Spleen (tissue), 11 donors: ENCODE data around the gene BOK. TPM values are rescaled to one million over a fixed set of nuclear protein-coding genes. Genes with fewer than 3 reads are reported as not detected.

Experiments
- DNase-seq: peaks from one replicate; pipeline ENCODE4 v3.0.0-alpha.2; 2020
- H3K27ac ChIP-seq, 8 donors: fragments of 200-600 bp; sonication (generic) in 7 of 8; 1 replicate in 4 of 8; 2 replicates in 4 of 8; pipeline versions ENCODE4 v1.5.0 to v1.8.0; 2016 to 2021; ENCODE audit warnings: inconsistent platforms in 4 of 8, mild to moderate bottlenecking in 4 of 8, moderate library complexity in 1 of 8
- H3K27me3 ChIP-seq, 7 donors: fragments of 200-600 bp; sonication (generic) in 6 of 7; replicated peaks in 1 of 7; 1 replicate in 4 of 7; 2 replicates in 3 of 7; pipeline versions ENCODE4 v1.5.0 to v1.8.0; 2016 to 2021; ENCODE audit warnings: inconsistent platforms in 3 of 7, mild to moderate bottlenecking in 1 of 7
- H3K36me3 ChIP-seq, 6 donors: fragments of 200-600 bp; sonication (generic) in 5 of 6; 1 replicate in 4 of 6; 2 replicates in 2 of 6; pipeline versions ENCODE4 v1.5.0 to v1.8.0; 2016 to 2021; ENCODE audit warnings: inconsistent platforms in 2 of 6
- H3K4me1 ChIP-seq, 6 donors: fragments of 200-600 bp; sonication (generic) in 5 of 6; 1 replicate in 3 of 6; 2 replicates in 3 of 6; pipeline versions ENCODE4 v1.5.0 to v1.8.0; 2016 to 2021; ENCODE audit warnings: inconsistent platforms in 3 of 6
- H3K4me3 ChIP-seq, 8 donors: fragments of 200-600 bp; sonication (generic) in 7 of 8; 1 replicate in 4 of 8; 2 replicates in 4 of 8; pipeline versions ENCODE4 v1.5.0 to v1.8.0; 2016 to 2021; ENCODE audit warnings: inconsistent platforms in 4 of 8, mild to moderate bottlenecking in 4 of 8, moderate library complexity in 2 of 8
- H3K9me3 ChIP-seq, 8 donors: fragments of 200-600 bp; sonication (generic) in 7 of 8; 1 replicate in 4 of 8; 2 replicates in 4 of 8; pipeline versions ENCODE4 v1.5.0 to v1.8.0; 2016 to 2021; ENCODE audit warnings: inconsistent platforms in 4 of 8
- CTCF ChIP-seq, 11 experiments: fragments of 200-600 bp in 7 of 11; fragments of 450-650 bp in 4 of 11; sonication (generic) in 4 of 11; IDR thresholded peaks in 8 of 11; conservative IDR thresholded peaks in 3 of 11; 1 replicate in 7 of 11; 2 replicates in 4 of 11; pipeline versions ENCODE4 v1.4.0 to v1.8.0; 2016 to 2021; ENCODE audit warnings: antibody characterized with exemption in 11 of 11, inconsistent platforms in 4 of 11, mild to moderate bottlenecking in 1 of 11
- POLR2A ChIP-seq, 3 donors: fragments of 450-650 bp; IDR thresholded peaks; one replicate each; pipeline ENCODE4 v1.5.1; 2017; ENCODE audit warnings: antibody characterized with exemption in 3 of 3, mild to moderate bottlenecking in 1 of 3
- POLR2AphosphoS5 ChIP-seq, 3 donors: sonication (generic); formaldehyde crosslinking; IDR thresholded peaks; one replicate each; pipeline ENCODE4 v1.5.1; 2017; ENCODE audit warnings: antibody characterized with exemption in 3 of 3
- WGBS, 5 donors: extraction: QIAGEN DNeasy Blood & Tissue Kit in 3 of 5; methylation state at CpG; one replicate each; pipeline versions ENCODE4 v1.1.5 to v1.1.7; 2013 to 2018; 5-methylcytosine and 5-hydroxymethylcytosine counted together
- intact Hi-C: fragments of 100-400 bp; cut with DNase I; formaldehyde crosslinking; loops from one replicate; pipeline ENCODE4 v1.15.0; 2023; ENCODE audit warnings: low total_unique reads
- polyA plus RNA-seq, 3 donors: library from polyadenylated mRNA; stranded (reverse); fragments of 200-250 nt; gene quantifications; one replicate each; pipeline ENCODE4 v1.2.1, GENCODE V29; 2013
- total RNA-seq, 7 donors: library from RNA; depleted of rRNA in 3 of 7; stranded (reverse); fragments of >200 nt in 3 of 7; fragmentation: NEBNext Ultra II Directional in 4 of 7; extraction: Animal tissue kit (Norgen Biotek cat#: 25700) in 4 of 7; gene quantifications; one replicate each; pipeline versions ENCODE4 v1.1.0 to v1.2.1, GENCODE V29; 2016 to 2021
- donor health status: healthy with polysubstance abuse.
- donor health status: DM: no; HTN: no; CAD: no; lungs with moderate emphysema.
- donor health status: DM: no; HTN: no; CAD: no.
- donor health status: Bipolar disorder and iron deficiency.
- donor health status: healthy.
- donor health status: DM: no; HTN: no; CAD: no.
- donor health status: DM: yes; HTN: yes; CAD: no.

The BOK gene
- total and polyA plus RNA-seq, 10 donors, result 3.0 to 19.4 (median 7.5) TPM

GRCh38 chr2:241514553-241514952, 44.0 kb upstream of the BOK start:
- WGBS, 5 donors, result 81 to 88% (median 85%) methylated on average over 5 of the region's 5 CpGs
- TF ChIP-seq POLR2A (IDR thresholded peaks at IDR 0.05), result no peak
- no peak for TF ChIP-seq POLR2AphosphoS5 (IDR thresholded peaks at IDR 0.05)
- no peak for TF ChIP-seq CTCF (IDR thresholded peaks at IDR 0.05 in 8 of 11, conservative IDR thresholded peaks at IDR 0.05 in 3 of 11)
- H3K9me3 ChIP-seq, result no peaks in the 10 kb centered on the region
- peaks cover 2 to 13% (median 4%) of the 10 kb centered on the region in 6 donors for H3K4me1 ChIP-seq
- H3K27ac ChIP-seq, result no peak overlapping the region
- no peak overlapping the region for H3K4me3 ChIP-seq
- no peaks in the 10 kb centered on the region for H3K36me3 ChIP-seq
- intact Hi-C loops, result no loop called here
- DNase-seq, result no peak
- H3K27me3 ChIP-seq, result peaks cover 0 to 6% (median 0%) of the 10 kb centered on the region in 7 donors

- H3K27me3 ChIP-seq, result peaks cover 0 to 12% (median 0%) of the 10 kb centered on the region in 7 donors
- H3K27ac ChIP-seq, result peak overlapping the region in 2 of 8 donors; percentile 4 to 11
- H3K36me3 ChIP-seq, result no peaks in the 10 kb centered on the region
- 64 to 77% (median 75%) methylated on average over 10 of the region's 10 CpGs for WGBS, 5 donors
- H3K9me3 ChIP-seq, result no peaks in the 10 kb centered on the region
- H3K4me1 ChIP-seq, result peaks cover 0 to 9% (median 0%) of the 10 kb centered on the region in 6 donors
- no peak overlapping the region for H3K4me3 ChIP-seq
- intact Hi-C loops, result no loop called here
- no peak for DNase-seq
- TF ChIP-seq POLR2A (IDR thresholded peaks at IDR 0.05), result no peak
- no peak for TF ChIP-seq POLR2AphosphoS5 (IDR thresholded peaks at IDR 0.05)
- no peak for TF ChIP-seq CTCF (IDR thresholded peaks at IDR 0.05 in 8 of 11, conservative IDR thresholded peaks at IDR 0.05 in 3 of 11)
Measured at GRCh38 chr2:241514986-241515737, 43.4 kb upstream of the BOK start.

- WGBS, 5 donors, result 96 to 100% (median 97%) methylated on average over 3 of the region's 3 CpGs
- Histone ChIP-seq H3K27me3 (peaks cover 0 to 21% (median 0%) of the 10 kb centered on the region in 7 donors), H3K27ac (no peak overlapping the region), H3K36me3 (no peaks in the 10 kb centered on the region), H3K9me3 (no peaks in the 10 kb centered on the region), H3K4me1 (peaks cover 0 to 9% (median 0%) of the 10 kb centered on the region in 6 donors), H3K4me3 (no peak overlapping the region)
- intact Hi-C loops, result no loop called here
- TF ChIP-seq CTCF (IDR thresholded peaks at IDR 0.05 in 8 of 11, conservative IDR thresholded peaks at IDR 0.05 in 3 of 11) (no peak), POLR2A (IDR thresholded peaks at IDR 0.05) (no peak), POLR2AphosphoS5 (IDR thresholded peaks at IDR 0.05) (no peak)
- DNase-seq, result no peak
Measured at GRCh38 chr2:241516520-241516965, 42.0 kb upstream of the BOK start.

GRCh38 chr2:241517297-241517696, 41.2 kb upstream of the BOK start:
- Histone ChIP-seq H3K27me3 (peaks cover 0 to 29% (median 0%) of the 10 kb centered on the region in 7 donors), H3K9me3 (no peaks in the 10 kb centered on the region), H3K27ac (no peak overlapping the region), H3K4me1 (peaks cover 0 to 9% (median 0%) of the 10 kb centered on the region in 6 donors), H3K4me3 (no peak overlapping the region), H3K36me3 (no peaks in the 10 kb centered on the region)
- WGBS, 5 donors, result 90 to 96% (median 94%) methylated on average over 6 of the region's 6 CpGs
- intact Hi-C loops, result no loop called here
- no peak for DNase-seq
- TF ChIP-seq CTCF (IDR thresholded peaks at IDR 0.05 in 8 of 11, conservative IDR thresholded peaks at IDR 0.05 in 3 of 11), result no peak
- TF ChIP-seq POLR2A (IDR thresholded peaks at IDR 0.05), result no peak
- no peak for TF ChIP-seq POLR2AphosphoS5 (IDR thresholded peaks at IDR 0.05)
